WERI-Rb-1 (cell line): Measurements from ENCODE around the gene ACTRT2.

ENCODE experiments used
- DNase-seq: peaks from one replicate; pipeline ENCODE4 v3.0.0-alpha.2; 2020
- H3K27ac ChIP-seq: fragments of 250-450 bp; sonication (Bioruptor Pico); 2 replicates; pipeline ENCODE4 v1.5.1; 2020; ENCODE audit warnings: mild to moderate bottlenecking, moderate library complexity
- H3K27me3 ChIP-seq: fragments of 250-450 bp; sonication (Bioruptor Pico); 2 replicates; pipeline ENCODE4 v1.5.1; 2021; ENCODE audit warnings: mild to moderate bottlenecking, low read depth, moderate library complexity; ENCODE audit not compliant: insufficient read depth, severe bottlenecking
- H3K36me3 ChIP-seq: fragments of 250-450 bp; sonication (Bioruptor Pico); 2 replicates; pipeline ENCODE4 v1.5.1; 2020; ENCODE audit warnings: mild to moderate bottlenecking, moderate library complexity
- H3K4me3 ChIP-seq: 2 replicates; pipeline ENCODE4 v1.5.1; 2011; ENCODE audit warnings: low read depth, mild to moderate bottlenecking, control low read depth, low read length
- H3K9me3 ChIP-seq: fragments of 250-450 bp; sonication (Bioruptor Pico); 2 replicates; pipeline ENCODE4 v1.5.1; 2021; ENCODE audit warnings: mild to moderate bottlenecking, moderate library complexity; ENCODE audit not compliant: severe bottlenecking
- TF ChIP-seq, protein P1 (sequence below): IDR thresholded peaks from 2 replicates; pipeline ENCODE4 v1.5.1; 2011; ENCODE audit warnings: low read depth, mild to moderate bottlenecking, control low read depth, inconsistent platforms, low read length

ACTRT2 gene

DNA sequence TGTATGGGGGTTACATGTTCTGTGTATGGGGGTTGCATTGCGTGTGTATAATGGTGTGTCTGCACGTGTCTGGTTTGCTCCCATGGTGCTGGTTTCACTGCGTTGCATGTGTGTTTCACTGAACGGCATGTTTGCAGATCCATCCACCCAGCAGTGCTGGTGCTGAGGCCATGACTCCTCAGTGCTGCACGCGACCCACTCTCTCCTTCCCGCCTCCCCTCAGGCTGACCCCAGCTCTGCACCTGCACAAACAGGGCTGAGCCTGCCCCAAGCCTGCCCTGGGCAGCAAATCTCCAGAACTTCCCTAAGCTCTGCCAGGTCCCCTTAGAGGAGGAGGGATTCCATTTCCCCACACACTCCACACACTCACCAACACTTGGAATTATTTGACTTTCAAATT, 18.7 kb downstream of the ACTRT2 start:
- TF ChIP-seq, protein P1, sequence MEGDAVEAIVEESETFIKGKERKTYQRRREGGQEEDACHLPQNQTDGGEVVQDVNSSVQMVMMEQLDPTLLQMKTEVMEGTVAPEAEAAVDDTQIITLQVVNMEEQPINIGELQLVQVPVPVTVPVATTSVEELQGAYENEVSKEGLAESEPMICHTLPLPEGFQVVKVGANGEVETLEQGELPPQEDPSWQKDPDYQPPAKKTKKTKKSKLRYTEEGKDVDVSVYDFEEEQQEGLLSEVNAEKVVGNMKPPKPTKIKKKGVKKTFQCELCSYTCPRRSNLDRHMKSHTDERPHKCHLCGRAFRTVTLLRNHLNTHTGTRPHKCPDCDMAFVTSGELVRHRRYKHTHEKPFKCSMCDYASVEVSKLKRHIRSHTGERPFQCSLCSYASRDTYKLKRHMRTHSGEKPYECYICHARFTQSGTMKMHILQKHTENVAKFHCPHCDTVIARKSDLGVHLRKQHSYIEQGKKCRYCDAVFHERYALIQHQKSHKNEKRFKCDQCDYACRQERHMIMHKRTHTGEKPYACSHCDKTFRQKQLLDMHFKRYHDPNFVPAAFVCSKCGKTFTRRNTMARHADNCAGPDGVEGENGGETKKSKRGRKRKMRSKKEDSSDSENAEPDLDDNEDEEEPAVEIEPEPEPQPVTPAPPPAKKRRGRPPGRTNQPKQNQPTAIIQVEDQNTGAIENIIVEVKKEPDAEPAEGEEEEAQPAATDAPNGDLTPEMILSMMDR: no peak
- no peak for DNase-seq
- H3K27me3 ChIP-seq: no peaks in the 10 kb centered on the region

DNA sequence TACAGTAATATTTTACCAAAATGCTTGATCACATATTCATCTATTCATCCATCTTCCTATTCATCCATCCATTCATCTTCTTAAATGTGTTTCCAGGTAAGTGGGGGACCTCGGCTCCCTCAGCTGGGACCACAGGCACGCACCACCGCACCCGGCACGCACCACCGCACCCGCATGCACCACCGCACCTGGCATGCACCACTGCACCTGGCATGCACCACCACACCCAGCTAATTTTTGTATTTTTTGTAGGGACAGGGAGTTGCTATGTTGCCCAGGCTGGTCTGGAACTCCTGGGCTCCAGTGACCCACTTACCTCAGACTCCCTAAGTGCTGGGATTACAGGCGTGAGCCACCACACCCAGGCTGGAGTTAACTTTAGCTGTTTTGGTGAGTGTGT, 21.2 kb downstream of the ACTRT2 start:
- Histone ChIP-seq H3K36me3 (no peaks in the 10 kb centered on the region), H3K9me3 (no peaks in the 10 kb centered on the region), H3K27ac (no peak overlapping the region), H3K4me3 (no peak overlapping the region), H3K27me3 (no peaks in the 10 kb centered on the region)
- TF ChIP-seq, protein P1: no peak
- DNase-seq: peak; percentile 4

More for the DNA sequence above, 18.7 kb downstream of the ACTRT2 start:
- Histone ChIP-seq H3K36me3 (no peaks in the 10 kb centered on the region), H3K4me3 (no peak overlapping the region), H3K9me3 (no peaks in the 10 kb centered on the region), H3K27ac (no peak overlapping the region)

DNA sequence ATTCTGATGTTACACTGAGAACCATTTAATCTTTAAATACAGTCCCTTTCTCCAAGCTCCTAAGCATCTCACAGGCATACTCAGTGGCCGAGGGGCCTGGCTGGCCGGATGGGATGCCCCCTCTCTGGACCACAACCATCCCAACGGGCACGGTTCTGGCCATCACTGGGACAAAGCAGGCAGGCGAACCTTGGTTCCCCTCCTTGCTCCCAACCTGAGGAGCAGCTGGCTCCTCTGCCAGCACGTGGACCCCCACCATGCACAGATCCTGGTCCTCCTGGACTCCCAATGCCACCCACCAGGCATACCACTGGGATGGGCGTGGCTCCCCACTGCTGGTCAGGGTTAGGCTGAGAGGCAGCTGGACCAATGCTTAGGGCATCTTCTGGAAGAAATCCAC, 27.9 kb downstream of the ACTRT2 start:
- no peak for DNase-seq
- TF ChIP-seq, protein P1: no peak
- H3K36me3 ChIP-seq: no peaks in the 10 kb centered on the region
- H3K27ac ChIP-seq: no peak overlapping the region
- peaks cover 3% of the 10 kb centered on the region for H3K9me3 ChIP-seq
- no peak overlapping the region for H3K4me3 ChIP-seq
- H3K27me3 ChIP-seq: no peaks in the 10 kb centered on the region

DNA sequence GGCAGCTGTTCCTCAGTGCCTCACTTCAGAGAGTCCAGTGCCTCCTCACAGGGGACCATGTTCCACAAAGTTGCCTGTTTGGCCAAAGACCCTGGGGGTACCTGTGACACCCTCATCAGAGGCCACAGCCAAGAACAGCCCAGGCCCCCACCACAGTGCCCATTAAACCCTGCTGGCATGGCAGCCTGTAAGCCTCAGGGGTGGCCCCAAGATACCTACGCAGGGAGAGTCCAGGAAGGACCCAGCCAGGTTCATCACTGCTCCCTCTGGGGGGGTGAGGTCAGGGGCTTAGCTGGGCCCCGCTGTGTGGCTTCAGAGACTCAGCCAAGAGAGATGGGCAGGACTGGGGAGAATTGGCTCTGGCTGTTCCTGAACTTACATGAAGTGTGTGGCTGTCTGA, 28.6 kb downstream of the ACTRT2 start:
- H3K27ac ChIP-seq: no peak overlapping the region
- no peak for DNase-seq
- no peaks in the 10 kb centered on the region for H3K36me3 ChIP-seq
- no peaks in the 10 kb centered on the region for H3K27me3 ChIP-seq
- H3K9me3 ChIP-seq: peaks cover 3% of the 10 kb centered on the region
- H3K4me3 ChIP-seq: no peak overlapping the region
- TF ChIP-seq, protein P1: no peak

DNA sequence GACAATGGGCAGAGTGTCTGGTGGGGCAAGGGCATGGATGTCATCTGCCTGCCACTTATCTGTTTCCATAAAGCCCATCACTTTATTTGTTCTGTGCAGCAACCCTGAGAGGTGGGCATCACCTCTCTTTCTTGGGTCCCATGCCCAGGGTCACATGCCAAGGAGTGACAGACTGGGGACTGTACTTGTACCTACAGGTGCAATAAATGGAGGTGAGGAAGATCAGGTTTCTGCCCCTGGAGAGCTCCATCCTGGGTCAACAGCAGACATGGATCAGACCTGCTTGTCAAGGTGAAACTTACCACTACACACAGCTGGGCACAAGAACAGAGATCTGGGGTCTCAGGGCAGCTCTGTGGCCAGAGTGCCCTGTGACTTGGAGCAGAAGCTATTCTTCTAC, 29.3 kb downstream of the ACTRT2 start:
- TF ChIP-seq, protein P1: no peak
- Histone ChIP-seq H3K27ac (no peak overlapping the region), H3K36me3 (no peaks in the 10 kb centered on the region), H3K9me3 (peaks cover 3% of the 10 kb centered on the region), H3K4me3 (no peak overlapping the region), H3K27me3 (no peaks in the 10 kb centered on the region)
- DNase-seq: no peak
